ENCODE results near the gene RBM28. TPM values are rescaled to one million over a fixed set of nuclear protein-coding genes. Genes with fewer than 3 reads are reported as not detected.

RBM28 gene
- total and polyA plus RNA-seq, 2 donors from 2014 or later: 11.5 to 35.2 TPM

DNA sequence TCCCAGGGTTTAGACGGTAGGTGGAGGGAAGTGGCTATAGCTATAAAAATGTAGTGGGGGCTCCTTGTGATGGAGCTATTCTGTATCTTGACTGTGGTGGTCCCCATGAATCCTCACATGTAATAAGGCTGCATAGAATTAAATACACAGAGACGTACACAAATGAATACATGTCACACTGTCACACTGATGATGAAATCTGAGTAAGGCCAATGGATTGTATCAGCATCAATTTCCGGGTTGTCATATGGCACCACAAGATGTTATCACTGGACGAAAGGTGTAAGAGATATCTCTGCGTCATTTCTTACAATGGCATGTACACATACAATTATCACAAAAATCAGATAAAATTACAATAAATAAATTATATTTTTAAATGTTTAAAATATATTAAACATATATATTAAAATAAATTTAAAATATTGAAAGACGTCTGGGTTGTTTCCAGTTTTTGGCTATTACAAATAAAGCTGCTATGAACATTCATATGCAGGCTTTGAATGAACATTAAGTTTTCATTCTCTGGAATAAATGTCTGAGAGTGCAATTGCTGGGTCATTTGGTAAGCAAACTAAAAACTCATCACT lies 64.5 kb downstream of the RBM28 start:
- Histone ChIP-seq H3K27ac (ENCODE audit: low read depth in 2 of 2, low read length in 2 of 2) (no peak overlapping the region), H3K9me3 (ENCODE audit: control insufficient read depth in 2 of 3, insufficient read depth in 1 of 3, low read length in 3 of 3) (peaks cover 0 to 16% (median 0%) of the 10 kb centered on the region in 3 donors), H3K36me3 (ENCODE audit: control insufficient read depth in 2 of 3, insufficient read depth in 3 of 3, low read length in 3 of 3) (no peaks in the 10 kb centered on the region), H3K4me3 (ENCODE audit: low read length in 3 of 3) (no peak overlapping the region), H3K27me3 (ENCODE audit: control insufficient read depth, insufficient read depth, low read length) (no peaks in the 10 kb centered on the region), H3K9ac (ENCODE audit: low read length in 3 of 3) (no peak overlapping the region), H3K4me1 (ENCODE audit: control insufficient read depth in 2 of 3, insufficient read depth in 2 of 3, low read depth in 1 of 3, low read length in 3 of 3) (no peaks in the 10 kb centered on the region)
- intact Hi-C loops (cut with DNase I): no loop called here
- DNase-seq (no peak), FAIRE-seq (no peak)
- TF ChIP-seq, protein P1, sequence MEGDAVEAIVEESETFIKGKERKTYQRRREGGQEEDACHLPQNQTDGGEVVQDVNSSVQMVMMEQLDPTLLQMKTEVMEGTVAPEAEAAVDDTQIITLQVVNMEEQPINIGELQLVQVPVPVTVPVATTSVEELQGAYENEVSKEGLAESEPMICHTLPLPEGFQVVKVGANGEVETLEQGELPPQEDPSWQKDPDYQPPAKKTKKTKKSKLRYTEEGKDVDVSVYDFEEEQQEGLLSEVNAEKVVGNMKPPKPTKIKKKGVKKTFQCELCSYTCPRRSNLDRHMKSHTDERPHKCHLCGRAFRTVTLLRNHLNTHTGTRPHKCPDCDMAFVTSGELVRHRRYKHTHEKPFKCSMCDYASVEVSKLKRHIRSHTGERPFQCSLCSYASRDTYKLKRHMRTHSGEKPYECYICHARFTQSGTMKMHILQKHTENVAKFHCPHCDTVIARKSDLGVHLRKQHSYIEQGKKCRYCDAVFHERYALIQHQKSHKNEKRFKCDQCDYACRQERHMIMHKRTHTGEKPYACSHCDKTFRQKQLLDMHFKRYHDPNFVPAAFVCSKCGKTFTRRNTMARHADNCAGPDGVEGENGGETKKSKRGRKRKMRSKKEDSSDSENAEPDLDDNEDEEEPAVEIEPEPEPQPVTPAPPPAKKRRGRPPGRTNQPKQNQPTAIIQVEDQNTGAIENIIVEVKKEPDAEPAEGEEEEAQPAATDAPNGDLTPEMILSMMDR (IDR thresholded peaks at IDR 0.05; ENCODE audit: borderline replicate concordance, extremely low read depth, insufficient read depth): no peak

DNA sequence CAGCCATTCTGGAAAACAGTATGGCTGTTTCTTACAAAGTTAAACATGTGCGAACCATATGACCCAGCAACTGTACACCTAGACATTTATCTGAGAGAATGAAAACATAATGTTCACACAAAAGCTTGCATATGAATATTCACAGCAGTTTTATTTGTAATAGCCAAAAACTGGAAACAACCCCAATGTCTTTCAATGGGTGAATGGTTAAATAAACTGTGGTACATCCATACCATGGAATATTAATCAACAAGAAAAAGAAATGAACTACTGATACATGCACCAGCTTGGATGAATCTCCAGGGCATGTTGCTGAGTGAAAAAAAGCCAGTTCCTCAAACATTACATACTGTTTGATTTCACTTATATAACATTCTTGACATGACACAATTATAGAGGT lies 65.3 kb downstream of the RBM28 start:
- Histone ChIP-seq H3K36me3 (ENCODE audit: control insufficient read depth in 2 of 3, insufficient read depth in 3 of 3, low read length in 3 of 3) (no peaks in the 10 kb centered on the region), H3K4me1 (ENCODE audit: control insufficient read depth in 2 of 3, insufficient read depth in 2 of 3, low read depth in 1 of 3, low read length in 3 of 3) (no peaks in the 10 kb centered on the region), H3K27ac (ENCODE audit: low read depth in 2 of 2, low read length in 2 of 2) (no peak overlapping the region), H3K9ac (ENCODE audit: low read length in 3 of 3) (no peak overlapping the region), H3K27me3 (ENCODE audit: control insufficient read depth, insufficient read depth, low read length) (no peaks in the 10 kb centered on the region), H3K9me3 (ENCODE audit: control insufficient read depth in 2 of 3, insufficient read depth in 1 of 3, low read length in 3 of 3) (peaks cover 0 to 16% (median 0%) of the 10 kb centered on the region in 3 donors), H3K4me3 (ENCODE audit: low read length in 3 of 3) (no peak overlapping the region)
- FAIRE-seq: no peak
- TF ChIP-seq, protein P1 (IDR thresholded peaks at IDR 0.05; ENCODE audit: borderline replicate concordance, extremely low read depth, insufficient read depth): no peak
- DNase-seq: no peak
- intact Hi-C loops (cut with DNase I): no loop called here

DNA sequence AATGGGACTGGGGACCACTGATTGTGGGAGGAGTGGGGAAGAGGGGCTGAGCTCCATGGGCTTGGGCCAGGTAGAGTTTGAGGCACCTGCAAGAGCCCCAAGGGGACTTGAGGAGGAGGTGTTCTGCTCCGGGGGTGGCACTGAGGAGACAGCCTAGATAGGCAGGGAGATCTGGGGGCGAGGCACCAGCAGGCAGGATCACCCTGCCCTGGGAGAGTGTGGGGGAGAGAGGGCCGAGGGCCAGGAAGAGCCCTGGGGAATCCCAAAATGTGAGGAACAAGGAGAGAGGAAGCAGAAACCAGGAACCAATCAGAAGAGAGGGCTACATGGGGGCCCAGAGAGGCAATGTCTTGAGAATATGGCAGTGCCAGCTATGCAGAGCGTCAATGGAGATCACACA lies 68.0 kb downstream of the RBM28 start:
- H3K36me3 ChIP-seq (ENCODE audit: control insufficient read depth in 2 of 3, insufficient read depth in 3 of 3, low read length in 3 of 3): no peaks in the 10 kb centered on the region
- H3K4me1 ChIP-seq (ENCODE audit: control insufficient read depth in 2 of 3, insufficient read depth in 2 of 3, low read depth in 1 of 3, low read length in 3 of 3): peaks cover 0 to 7% (median 0%) of the 10 kb centered on the region in 3 donors
- no peak overlapping the region for H3K4me3 ChIP-seq (ENCODE audit: low read length in 3 of 3)
- H3K9me3 ChIP-seq (ENCODE audit: control insufficient read depth in 2 of 3, insufficient read depth in 1 of 3, low read length in 3 of 3): peaks cover 0 to 12% (median 0%) of the 10 kb centered on the region in 3 donors
- no peak for FAIRE-seq
- DNase-seq: no peak
- H3K27ac ChIP-seq (ENCODE audit: low read depth in 2 of 2, low read length in 2 of 2): no peak overlapping the region
- TF ChIP-seq, protein P1 (IDR thresholded peaks at IDR 0.05; ENCODE audit: borderline replicate concordance, extremely low read depth, insufficient read depth): no peak
- H3K9ac ChIP-seq (ENCODE audit: low read length in 3 of 3): no peak overlapping the region
- intact Hi-C loops (cut with DNase I): no loop called here
- H3K27me3 ChIP-seq (ENCODE audit: control insufficient read depth, insufficient read depth, low read length): peaks cover 5% of the 10 kb centered on the region

All from kidney (tissue), 14 donors.